GM12864 (cell line): Measurements from ENCODE around the gene GOLIM4.
A peak's percentile ranks its signal among the peaks of the same experiment; 100 is the strongest.

Source experiments
- DNase-seq: peaks from one replicate; pipeline ENCODE4 v3.0.0-alpha.2; 2011; ENCODE audit warnings: low read depth
- H3K4me3 ChIP-seq: 2 replicates; pipeline ENCODE4 v1.5.1; 2011; ENCODE audit warnings: mild to moderate bottlenecking, low read depth, low read length, control low read depth
- CTCF ChIP-seq: IDR thresholded peaks from 2 replicates; pipeline ENCODE4 v1.5.1; 2011; ENCODE audit warnings: low read depth, mild to moderate bottlenecking, moderate library complexity, low read length, control low read depth, inconsistent platforms; ENCODE audit errors: missing control alignments

Gene GOLIM4

GRCh38 chr3:168091302-168091858, 4.3 kb downstream of the GOLIM4 start:
- no peak overlapping the region for H3K4me3 ChIP-seq
- DNase-seq: no peak
- TF ChIP-seq CTCF: no peak

- no peak for DNase-seq
- no peak for TF ChIP-seq CTCF
- no peak overlapping the region for H3K4me3 ChIP-seq
Measured at GRCh38 chr3:168090306-168091085, 5.2 kb downstream of the GOLIM4 start.

- no peak overlapping the region for H3K4me3 ChIP-seq
- no peak for DNase-seq
- TF ChIP-seq CTCF: no peak
Measured at GRCh38 chr3:168089179-168089771, 6.4 kb downstream of the GOLIM4 start.

GRCh38 chr3:168088106-168088720, 7.5 kb downstream of the GOLIM4 start:
- peak; percentile 35 for DNase-seq
- TF ChIP-seq CTCF: peak; percentile 76
- H3K4me3 ChIP-seq: no peak overlapping the region; the same call in 1 of the 2 replicates

- no peak overlapping the region for H3K4me3 ChIP-seq
- no peak for TF ChIP-seq CTCF
Measured at GRCh38 chr3:168087539-168087938, 8.2 kb downstream of the GOLIM4 start.

GRCh38 chr3:168086541-168087260, 9.0 kb downstream of the GOLIM4 start:
- no peak for TF ChIP-seq CTCF
- no peak overlapping the region for H3K4me3 ChIP-seq
- no peak for DNase-seq

More at GRCh38 chr3:168087539-168087938, 8.2 kb downstream of the GOLIM4 start:
- no peak for DNase-seq
